Loucy (cell line): Measurements from ENCODE around the gene GID8.

Source experiments
- H2AFZ ChIP-seq: fragments of 200-600 bp; sonication (generic); 2 replicates; pipeline ENCODE4 v1.6.0; 2016; ENCODE audit warnings: antibody characterized with exemption, mild to moderate bottlenecking, low read length, moderate library complexity
- H3F3A ChIP-seq: fragments of 200-600 bp; 2 replicates; pipeline ENCODE4 v1.6.0; 2016; ENCODE audit warnings: antibody characterized with exemption, low read depth, mild to moderate bottlenecking
- H3K27me3 ChIP-seq: fragments of 200-600 bp; sonication (generic); 2 replicates; pipeline ENCODE4 v1.6.1; 2014; ENCODE audit warnings: low read length, mild to moderate bottlenecking; ENCODE audit not compliant: insufficient read depth, poor library complexity, severe bottlenecking
- H3K36me3 ChIP-seq: fragments of 200-600 bp; sonication (generic); 2 replicates; pipeline ENCODE4 v1.6.1; 2016; ENCODE audit warnings: low read length; ENCODE audit not compliant: insufficient read depth
- H3K4me1 ChIP-seq: fragments of 200-600 bp; sonication (generic); 2 replicates; pipeline ENCODE4 v1.5.1; 2014; ENCODE audit warnings: low read length, mild to moderate bottlenecking; ENCODE audit not compliant: insufficient read depth, poor library complexity, severe bottlenecking
- H3K4me2 ChIP-seq: fragments of 200-600 bp; sonication (generic); 2 replicates; pipeline ENCODE4 v1.6.0; 2014; ENCODE audit warnings: antibody characterized with exemption, low read length, low read depth, mild to moderate bottlenecking; ENCODE audit not compliant: poor library complexity, severe bottlenecking
- H3K4me3 ChIP-seq: fragments of 200-600 bp; sonication (generic); 2 replicates; pipeline ENCODE4 v1.5.1; 2014; ENCODE audit warnings: low read length, mild to moderate bottlenecking, mixed read lengths; ENCODE audit not compliant: poor library complexity, severe bottlenecking
- H3K79me2 ChIP-seq: fragments of 200-600 bp; sonication (generic); 2 replicates; pipeline ENCODE4 v1.6.1; 2014; ENCODE audit warnings: low read length; ENCODE audit not compliant: insufficient read depth
- H3K9ac ChIP-seq: fragments of 200-600 bp; sonication (generic); 2 replicates; pipeline ENCODE4 v1.6.0; 2014; ENCODE audit warnings: mild to moderate bottlenecking, low read depth, low read length, moderate library complexity; ENCODE audit not compliant: poor library complexity, severe bottlenecking
- H3K9me2 ChIP-seq: fragments of 200-600 bp; sonication (generic); replicated peaks from 2 replicates; pipeline ENCODE4 v1.6.1; 2016; ENCODE audit warnings: low read depth, low read length, mixed read lengths
- H3K9me3 ChIP-seq: fragments of 200-600 bp; sonication (generic); 2 replicates; pipeline ENCODE4 v1.6.1; 2014; ENCODE audit warnings: mild to moderate bottlenecking, antibody characterized with exemption, low read length, low read depth; ENCODE audit not compliant: insufficient read depth
- H4K20me1 ChIP-seq: fragments of 200-600 bp; sonication (generic); 2 replicates; pipeline ENCODE4 v1.6.0; 2014; ENCODE audit warnings: antibody characterized with exemption, low read length, mild to moderate bottlenecking; ENCODE audit not compliant: insufficient read depth, poor library complexity, severe bottlenecking
- EZH2phosphoT487 ChIP-seq: fragments of 200-600 bp; IDR thresholded peaks from 2 replicates; pipeline ENCODE4 v1.6.1; 2018; ENCODE audit warnings: antibody characterized with exemption, mild to moderate bottlenecking, moderate library complexity, borderline replicate concordance
- TF ChIP-seq, protein P1 (sequence below): fragments of 200-600 bp; sonication (generic); conservative IDR thresholded peaks from 2 replicates; pipeline ENCODE4 v1.5.1; 2014; ENCODE audit warnings: mild to moderate bottlenecking, antibody characterized with exemption, low read length

The GID8 gene

DNA sequence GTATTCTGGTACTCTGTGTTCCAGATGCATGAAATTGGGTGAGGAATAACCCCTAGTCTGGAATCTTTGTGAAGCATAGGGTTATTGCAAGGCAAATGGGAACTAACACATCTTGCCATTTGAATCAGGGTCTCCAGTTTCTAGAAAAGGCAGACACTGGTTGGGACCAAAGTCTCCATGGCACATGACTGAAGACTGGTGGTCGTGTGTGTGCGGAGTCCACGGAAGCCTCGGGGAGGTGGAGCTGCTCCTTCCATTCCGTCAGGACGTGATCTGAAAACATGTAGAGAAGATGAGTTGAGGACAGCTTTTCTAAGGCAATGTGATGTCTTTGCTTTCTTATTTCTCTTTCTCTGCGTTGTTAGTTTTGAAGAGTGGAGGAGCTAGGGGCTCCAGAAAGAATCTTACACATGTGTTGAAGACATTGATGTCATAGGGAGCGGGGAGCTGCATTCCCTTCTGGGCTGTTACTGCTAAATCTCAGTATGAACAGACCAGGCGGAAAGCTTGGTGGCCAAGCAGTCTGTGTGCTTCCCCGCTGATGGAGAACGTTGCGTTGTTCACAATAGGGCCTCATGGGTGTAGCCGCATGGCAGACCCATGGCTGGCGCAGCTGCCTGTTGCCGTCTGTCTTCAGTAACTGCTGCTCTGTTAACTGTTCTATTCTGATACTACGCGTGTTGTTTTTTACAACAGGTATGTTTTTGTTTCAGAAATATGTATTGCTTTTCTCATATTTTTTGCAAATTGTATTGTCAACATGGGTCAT is 9.8 kb downstream of the GID8 start:
- Histone ChIP-seq H3K9ac (no peak overlapping the region), H3K4me3 (no peak overlapping the region), H3K9me3 (no peaks in the 10 kb centered on the region), H2AFZ (no peak overlapping the region), H3K36me3 (peaks cover 73% of the 10 kb centered on the region; the same call in 1 of the 2 replicates), H3K9me2 (no peaks in the 10 kb centered on the region), H3K27me3 (no peaks in the 10 kb centered on the region), H3K4me1 (peaks cover 16% of the 10 kb centered on the region), H3F3A (no peaks in the 10 kb centered on the region), H3K4me2 (no peak overlapping the region), H3K79me2 (peaks cover 75% of the 10 kb centered on the region), H4K20me1 (peaks cover 15% of the 10 kb centered on the region)
- no peak for TF ChIP-seq EZH2phosphoT487
- TF ChIP-seq, protein P1, sequence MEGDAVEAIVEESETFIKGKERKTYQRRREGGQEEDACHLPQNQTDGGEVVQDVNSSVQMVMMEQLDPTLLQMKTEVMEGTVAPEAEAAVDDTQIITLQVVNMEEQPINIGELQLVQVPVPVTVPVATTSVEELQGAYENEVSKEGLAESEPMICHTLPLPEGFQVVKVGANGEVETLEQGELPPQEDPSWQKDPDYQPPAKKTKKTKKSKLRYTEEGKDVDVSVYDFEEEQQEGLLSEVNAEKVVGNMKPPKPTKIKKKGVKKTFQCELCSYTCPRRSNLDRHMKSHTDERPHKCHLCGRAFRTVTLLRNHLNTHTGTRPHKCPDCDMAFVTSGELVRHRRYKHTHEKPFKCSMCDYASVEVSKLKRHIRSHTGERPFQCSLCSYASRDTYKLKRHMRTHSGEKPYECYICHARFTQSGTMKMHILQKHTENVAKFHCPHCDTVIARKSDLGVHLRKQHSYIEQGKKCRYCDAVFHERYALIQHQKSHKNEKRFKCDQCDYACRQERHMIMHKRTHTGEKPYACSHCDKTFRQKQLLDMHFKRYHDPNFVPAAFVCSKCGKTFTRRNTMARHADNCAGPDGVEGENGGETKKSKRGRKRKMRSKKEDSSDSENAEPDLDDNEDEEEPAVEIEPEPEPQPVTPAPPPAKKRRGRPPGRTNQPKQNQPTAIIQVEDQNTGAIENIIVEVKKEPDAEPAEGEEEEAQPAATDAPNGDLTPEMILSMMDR = no peak

DNA sequence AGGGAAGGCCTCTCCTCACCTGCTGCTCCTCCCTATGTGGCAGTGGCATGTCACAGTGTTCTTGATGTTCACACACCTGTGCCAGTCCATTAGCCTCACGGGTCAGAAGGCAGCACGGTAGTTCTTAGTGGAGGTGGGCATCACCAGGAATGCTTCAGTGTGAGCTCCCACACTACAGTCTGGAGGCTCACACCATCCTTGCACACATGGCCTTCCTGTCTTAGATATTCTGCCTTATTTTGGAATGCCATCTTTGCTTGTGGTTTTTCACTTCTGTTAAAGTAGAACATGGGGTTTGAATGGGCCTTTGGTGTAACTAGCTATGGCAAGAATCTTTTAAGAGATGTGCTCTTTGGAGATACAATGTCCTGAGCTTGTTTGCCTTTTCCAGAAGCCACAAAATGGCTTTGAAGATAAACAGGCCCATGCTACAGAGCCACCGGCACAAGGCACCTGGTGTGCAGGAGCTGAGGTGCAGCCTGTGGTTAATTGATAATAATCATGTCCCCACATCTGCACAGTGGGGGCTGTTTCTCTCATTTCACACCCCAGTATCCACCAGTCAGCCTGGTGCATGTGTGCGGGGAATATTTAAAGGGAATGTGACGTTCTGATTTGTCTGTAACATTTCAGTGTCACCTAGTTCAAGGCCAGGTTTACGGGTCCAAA is 11.3 kb downstream of the GID8 start:
- peaks cover 23% of the 10 kb centered on the region for H3K4me1 ChIP-seq
- peaks cover 58% of the 10 kb centered on the region; the same call in 1 of the 2 replicates for H3K36me3 ChIP-seq
- no peak overlapping the region for H3K4me3 ChIP-seq
- no peak for TF ChIP-seq EZH2phosphoT487
- TF ChIP-seq, protein P1 = no peak
- no peaks in the 10 kb centered on the region for H3K9me3 ChIP-seq
- no peak overlapping the region for H3K9ac ChIP-seq
- H3K9me2 ChIP-seq = no peaks in the 10 kb centered on the region
- no peak overlapping the region for H3K4me2 ChIP-seq
- peaks cover 61% of the 10 kb centered on the region for H3K79me2 ChIP-seq
- H3F3A ChIP-seq = peaks cover 9% of the 10 kb centered on the region; the same call in 1 of the 2 replicates
- H4K20me1 ChIP-seq = peaks cover 7% of the 10 kb centered on the region
- H2AFZ ChIP-seq = no peak overlapping the region
- no peaks in the 10 kb centered on the region for H3K27me3 ChIP-seq

DNA sequence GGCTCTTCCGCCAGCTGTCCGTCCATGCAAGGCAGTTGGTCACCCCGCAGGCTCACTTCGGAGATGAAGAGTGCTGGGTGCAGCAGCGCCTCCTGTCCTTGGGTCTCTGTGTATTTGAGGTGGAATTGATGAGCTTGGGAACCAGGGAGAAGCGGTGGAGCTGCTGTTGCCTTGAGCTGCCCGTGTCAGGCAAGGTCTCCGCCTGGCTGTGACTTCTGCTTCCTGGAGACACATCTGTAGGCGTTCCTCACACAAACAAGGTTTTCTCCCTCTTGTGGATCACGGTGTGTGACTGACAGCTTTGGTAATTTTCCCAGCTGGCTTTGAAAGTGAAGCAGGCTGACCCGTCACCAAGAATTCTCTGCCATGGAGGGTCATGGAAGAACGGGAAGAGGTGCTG is 12.0 kb downstream of the GID8 start:
- Histone ChIP-seq H3K9me2 (no peaks in the 10 kb centered on the region), H2AFZ (no peak overlapping the region), H3K4me1 (peaks cover 29% of the 10 kb centered on the region), H3K9me3 (no peaks in the 10 kb centered on the region), H3K4me2 (no peak overlapping the region), H3K9ac (no peak overlapping the region), H3K36me3 (peaks cover 52% of the 10 kb centered on the region; the same call in 1 of the 2 replicates), H3F3A (peaks cover 14% of the 10 kb centered on the region), H4K20me1 (peaks cover 7% of the 10 kb centered on the region), H3K27me3 (no peaks in the 10 kb centered on the region), H3K4me3 (no peak overlapping the region), H3K79me2 (peaks cover 54% of the 10 kb centered on the region)
- TF ChIP-seq EZH2phosphoT487 = no peak
- TF ChIP-seq, protein P1 = no peak
